Chondrocyte (in vitro differentiated cells): ENCODE results near the gene LAPTM5. TPM values are rescaled to one million over a fixed set of nuclear protein-coding genes. Genes with fewer than 3 reads are reported as not detected.

ENCODE experiments used
- DNase-seq: peaks from one replicate; pipeline ENCODE4 v3.0.0; 2021; ENCODE audit warnings: mixed read lengths, low spot score
- H3K27ac Mint-ChIP-seq: one replicate; pipeline ENCODE4 v1.8.0; 2021; ENCODE audit warnings: mild to moderate bottlenecking, moderate library complexity, mixed read lengths; ENCODE audit not compliant: unreplicated experiment
- H3K27me3 Mint-ChIP-seq: 2 replicates; pipeline ENCODE4 v1.8.0; 2021; ENCODE audit warnings: low read depth, mixed read lengths
- H3K36me3 Mint-ChIP-seq: 2 replicates; pipeline ENCODE4 v1.8.0; 2021; ENCODE audit warnings: low read depth, mixed read lengths
- H3K4me1 Mint-ChIP-seq: 2 replicates; pipeline ENCODE4 v1.8.0; 2021; ENCODE audit warnings: low read depth, mild to moderate bottlenecking, mixed read lengths
- H3K4me3 Mint-ChIP-seq: one replicate; pipeline ENCODE4 v1.8.0; 2021; ENCODE audit warnings: mild to moderate bottlenecking, moderate library complexity, mixed read lengths; ENCODE audit not compliant: unreplicated experiment
- H3K9me3 Mint-ChIP-seq: 2 replicates; pipeline ENCODE4 v1.8.0; 2021; ENCODE audit warnings: low read depth, mixed read lengths
- total RNA-seq: library from RNA; stranded (reverse); gene quantifications from 3 replicates; pipeline ENCODE4 v1.2.1, GENCODE V29; 2021
- TF ChIP-seq, protein P1 (sequence below): fragments of 200-600 bp; sonication (generic); IDR thresholded peaks from 2 replicates; pipeline ENCODE4 v1.5.0; 2021; ENCODE audit warnings: antibody characterized with exemption, mild to moderate bottlenecking, moderate library complexity

Gene LAPTM5
- total RNA-seq, 1 donor from 2014 or later = not detected

DNA sequence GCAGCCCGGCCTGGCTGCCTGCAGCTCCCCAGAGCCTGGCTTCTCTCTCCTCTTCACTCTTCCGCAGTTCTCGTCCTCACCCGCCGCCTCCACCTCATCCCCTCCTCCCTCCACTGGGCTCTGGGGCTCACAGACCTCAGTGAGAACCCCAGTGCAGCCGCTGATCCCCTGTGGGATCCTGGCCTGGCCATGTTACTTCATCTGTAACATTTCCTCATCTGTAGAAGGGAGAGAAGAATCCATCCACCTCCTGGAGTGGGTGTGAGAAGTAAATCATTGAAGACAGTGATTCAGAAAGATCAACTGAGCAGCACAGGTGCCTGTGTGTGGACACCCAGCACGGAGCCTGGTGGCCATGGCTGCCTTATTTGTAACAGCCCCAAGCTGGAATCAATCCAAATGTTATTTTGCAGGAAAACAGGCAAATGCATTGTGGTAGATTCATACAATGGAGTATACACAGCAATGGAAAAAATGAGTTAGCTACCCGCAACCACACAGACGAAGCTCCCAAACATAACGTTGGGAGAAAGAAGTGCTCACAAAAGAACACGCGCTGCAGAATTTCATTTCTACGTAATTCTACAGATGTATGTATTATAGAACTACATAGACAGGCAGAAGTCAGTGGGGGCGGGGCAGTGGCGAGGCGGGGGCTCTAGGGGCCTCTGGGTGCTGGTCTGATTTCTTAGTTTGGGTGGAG lies 8.7 kb downstream of the LAPTM5 start:
- Mint-ChIP-seq H3K4me1 (peaks cover 3% of the 10 kb centered on the region), H3K27ac (no peak overlapping the region), H3K36me3 (no peaks in the 10 kb centered on the region), H3K27me3 (peaks cover 14% of the 10 kb centered on the region), H3K9me3 (no peaks in the 10 kb centered on the region), H3K4me3 (no peak overlapping the region)
- TF ChIP-seq, protein P1, sequence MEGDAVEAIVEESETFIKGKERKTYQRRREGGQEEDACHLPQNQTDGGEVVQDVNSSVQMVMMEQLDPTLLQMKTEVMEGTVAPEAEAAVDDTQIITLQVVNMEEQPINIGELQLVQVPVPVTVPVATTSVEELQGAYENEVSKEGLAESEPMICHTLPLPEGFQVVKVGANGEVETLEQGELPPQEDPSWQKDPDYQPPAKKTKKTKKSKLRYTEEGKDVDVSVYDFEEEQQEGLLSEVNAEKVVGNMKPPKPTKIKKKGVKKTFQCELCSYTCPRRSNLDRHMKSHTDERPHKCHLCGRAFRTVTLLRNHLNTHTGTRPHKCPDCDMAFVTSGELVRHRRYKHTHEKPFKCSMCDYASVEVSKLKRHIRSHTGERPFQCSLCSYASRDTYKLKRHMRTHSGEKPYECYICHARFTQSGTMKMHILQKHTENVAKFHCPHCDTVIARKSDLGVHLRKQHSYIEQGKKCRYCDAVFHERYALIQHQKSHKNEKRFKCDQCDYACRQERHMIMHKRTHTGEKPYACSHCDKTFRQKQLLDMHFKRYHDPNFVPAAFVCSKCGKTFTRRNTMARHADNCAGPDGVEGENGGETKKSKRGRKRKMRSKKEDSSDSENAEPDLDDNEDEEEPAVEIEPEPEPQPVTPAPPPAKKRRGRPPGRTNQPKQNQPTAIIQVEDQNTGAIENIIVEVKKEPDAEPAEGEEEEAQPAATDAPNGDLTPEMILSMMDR = no peak
- peak; percentile 83 for DNase-seq

DNA sequence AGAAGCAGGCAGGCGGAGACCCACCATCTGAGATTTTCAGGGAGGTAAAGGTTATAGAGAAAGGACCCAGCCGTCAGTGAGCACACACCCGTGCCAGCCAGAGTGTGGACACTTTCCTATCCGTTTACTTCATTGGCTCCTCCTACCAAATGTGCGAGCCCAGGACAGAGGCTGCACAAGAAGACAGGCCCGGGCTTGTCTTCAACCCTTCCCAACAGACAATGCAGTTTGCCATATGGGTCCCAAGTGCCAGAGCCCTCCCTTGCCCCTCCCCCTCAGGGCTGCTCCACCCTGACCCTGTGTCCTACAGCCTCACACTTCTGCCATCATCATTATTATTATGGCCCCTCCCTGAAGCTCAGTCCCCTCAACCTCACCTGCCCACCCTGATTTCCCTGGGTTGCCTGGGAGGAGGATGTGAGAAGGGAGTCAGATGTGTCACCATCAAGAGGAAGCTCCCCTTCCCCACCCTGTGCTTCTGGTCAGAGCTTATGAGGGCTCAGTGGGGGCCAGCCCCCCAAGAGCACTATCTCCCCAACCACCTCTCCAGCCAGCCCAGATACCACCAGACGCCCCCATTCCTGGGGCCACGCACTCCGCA lies 9.4 kb downstream of the LAPTM5 start:
- peak; percentile 64 for DNase-seq
- Mint-ChIP-seq H3K9me3 (no peaks in the 10 kb centered on the region), H3K4me3 (no peak overlapping the region), H3K27me3 (peaks cover 12% of the 10 kb centered on the region), H3K4me1 (peaks cover 3% of the 10 kb centered on the region), H3K27ac (no peak overlapping the region), H3K36me3 (no peaks in the 10 kb centered on the region)
- TF ChIP-seq, protein P1 = no peak

DNA sequence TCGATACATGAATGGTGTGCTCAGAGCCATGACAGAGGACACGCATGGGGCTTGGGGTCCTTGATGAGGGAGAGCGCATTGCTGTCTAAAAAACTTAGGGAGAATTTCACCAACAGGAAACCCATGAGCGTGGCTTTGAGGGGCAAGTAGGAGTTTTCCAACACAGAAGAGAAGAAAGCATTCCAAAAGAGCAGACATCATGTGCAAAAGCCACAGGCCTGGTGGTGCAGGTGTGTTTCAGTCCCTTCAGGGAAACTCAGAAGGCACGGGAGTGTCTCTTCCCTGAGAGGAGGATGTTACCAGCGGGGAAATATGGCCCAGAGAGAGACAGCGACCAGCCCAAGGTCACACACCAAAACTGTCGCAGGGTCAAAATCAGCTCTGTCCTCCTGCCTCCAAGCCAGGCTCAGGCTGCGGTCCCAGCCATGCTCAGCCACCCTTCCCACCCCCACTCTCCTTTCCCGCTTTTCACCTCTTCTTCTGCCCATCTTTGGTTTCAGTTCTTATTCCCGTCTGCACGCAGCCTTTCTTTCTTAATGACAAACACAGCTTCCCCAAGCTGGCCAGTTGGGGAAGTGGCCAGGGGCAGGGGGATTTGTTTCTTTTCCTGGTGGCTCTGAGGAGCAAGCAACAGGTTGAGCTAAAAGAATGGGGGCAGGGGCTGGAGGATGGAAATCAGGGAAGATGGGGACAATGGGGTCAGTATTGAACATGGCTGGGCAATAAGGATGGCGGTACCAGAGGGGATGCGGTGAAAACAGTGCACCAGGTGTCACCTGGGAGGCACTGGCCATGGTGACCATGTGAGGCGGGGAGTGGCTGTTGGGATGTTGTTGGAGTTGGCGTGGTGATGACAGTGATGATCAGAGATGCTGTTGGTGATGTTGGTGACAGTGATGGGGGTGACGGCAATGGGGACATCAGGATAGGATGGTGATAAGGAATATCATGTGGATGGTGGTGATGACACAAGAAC lies 10.3 kb downstream of the LAPTM5 start:
- no peak overlapping the region for H3K4me3 Mint-ChIP-seq
- no peaks in the 10 kb centered on the region for H3K36me3 Mint-ChIP-seq
- DNase-seq = no peak
- no peaks in the 10 kb centered on the region for H3K9me3 Mint-ChIP-seq
- H3K27ac Mint-ChIP-seq = no peak overlapping the region
- H3K4me1 Mint-ChIP-seq = peaks cover 3% of the 10 kb centered on the region
- TF ChIP-seq, protein P1 = no peak
- peaks cover 9% of the 10 kb centered on the region for H3K27me3 Mint-ChIP-seq

DNA sequence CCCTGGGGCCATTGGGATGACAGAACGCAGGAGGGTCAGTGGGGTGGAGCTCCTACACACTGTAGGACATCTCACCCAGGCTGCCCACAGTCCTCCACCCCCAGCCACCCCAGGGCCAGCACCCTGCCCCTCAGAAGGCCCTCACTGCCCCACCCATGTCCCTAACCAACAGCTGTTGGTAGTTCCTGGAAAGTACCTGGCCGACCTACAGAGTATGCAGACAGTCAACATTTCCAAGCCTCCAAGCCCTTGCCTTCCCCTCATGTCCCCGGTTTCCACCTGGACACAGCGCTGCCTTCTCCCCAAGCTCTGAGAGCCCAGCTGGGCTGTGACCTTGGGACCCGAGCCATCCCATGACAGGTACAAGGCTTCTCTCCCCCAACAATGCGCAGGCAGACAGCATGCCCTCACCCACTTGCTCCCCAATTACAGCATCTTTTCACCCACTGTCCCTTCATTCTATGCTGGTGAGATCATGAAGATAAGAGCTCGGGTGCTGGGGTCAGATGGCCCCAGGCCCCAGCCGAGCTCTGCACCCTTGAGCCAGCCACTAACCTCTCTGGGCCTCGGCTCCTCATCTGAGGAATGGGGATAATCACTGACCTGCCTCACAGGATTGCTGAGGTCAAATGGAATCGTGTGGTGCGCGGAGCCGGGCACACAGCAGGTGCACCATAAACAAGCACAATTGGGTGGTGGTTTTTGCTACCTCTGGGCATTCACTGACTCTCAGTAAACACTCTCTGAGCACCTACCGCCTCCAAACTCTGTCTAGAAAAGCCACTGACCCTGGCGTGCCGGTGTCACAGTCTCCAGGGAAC lies 11.2 kb downstream of the LAPTM5 start:
- no peak for DNase-seq
- Mint-ChIP-seq H3K36me3 (no peaks in the 10 kb centered on the region), H3K4me3 (no peak overlapping the region), H3K9me3 (no peaks in the 10 kb centered on the region), H3K27ac (no peak overlapping the region), H3K27me3 (peaks cover 11% of the 10 kb centered on the region), H3K4me1 (peaks cover 3% of the 10 kb centered on the region)
- TF ChIP-seq, protein P1 = no peak
